Colon (tissue), 2 donors: ENCODE results near the gene JOSD1.

ENCODE experiments used
- FAIRE-seq: peaks from 2 replicates; lab custom pipeline; 2012; peaks lifted over from hg19 to GRCh38; lab: Jason Lieb, UNC
- donor health status: control.
- donor health status: control.

The JOSD1 gene

DNA sequence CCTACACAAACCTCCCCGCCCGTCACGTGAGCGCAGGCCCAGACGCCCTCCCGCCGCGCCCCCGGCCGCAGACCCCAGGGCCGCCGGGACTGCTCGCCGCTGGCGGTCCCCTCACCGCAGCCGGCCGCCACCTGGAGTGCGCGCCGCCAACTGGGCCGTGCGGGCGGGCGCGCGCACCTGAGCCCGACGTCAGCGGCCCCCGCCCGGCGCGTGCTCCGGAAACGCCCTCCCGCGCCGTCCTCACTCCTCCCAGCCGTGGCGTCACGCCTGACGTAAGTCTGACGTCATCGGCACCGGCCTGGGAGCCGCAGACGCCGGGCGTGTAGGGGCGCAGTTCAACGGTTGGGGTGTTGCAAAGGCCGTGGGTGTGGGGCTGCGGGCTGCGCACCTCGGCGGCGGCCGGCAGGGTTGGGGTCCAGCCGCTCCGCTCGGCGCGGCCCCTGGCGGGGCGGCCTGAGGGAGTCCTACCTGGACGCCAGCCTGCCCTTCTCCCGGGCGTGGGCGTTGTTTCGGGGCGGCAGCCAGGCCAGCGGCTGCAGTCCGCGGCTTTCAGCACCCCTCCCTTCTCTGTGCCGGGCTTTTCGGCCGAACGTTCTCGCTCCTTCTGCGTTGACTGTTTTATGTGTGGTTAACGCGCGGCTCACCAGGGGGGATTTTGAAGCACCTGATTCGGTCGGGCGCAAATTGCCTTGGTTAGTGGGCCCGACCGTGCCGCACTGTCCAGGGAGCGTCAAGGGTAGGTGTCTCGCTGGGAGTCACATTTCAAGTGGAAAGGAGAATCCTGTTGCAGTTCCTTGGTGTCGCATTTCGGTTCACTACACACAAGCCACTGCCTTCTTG is at the start of gene JOSD1:
TSS of gene JOSD1 (minus strand) at position 155 of the 840 bp plus-strand sequence. CDS start 956 bp downstream, outside the sequence.
- no peak for FAIRE-seq

DNA sequence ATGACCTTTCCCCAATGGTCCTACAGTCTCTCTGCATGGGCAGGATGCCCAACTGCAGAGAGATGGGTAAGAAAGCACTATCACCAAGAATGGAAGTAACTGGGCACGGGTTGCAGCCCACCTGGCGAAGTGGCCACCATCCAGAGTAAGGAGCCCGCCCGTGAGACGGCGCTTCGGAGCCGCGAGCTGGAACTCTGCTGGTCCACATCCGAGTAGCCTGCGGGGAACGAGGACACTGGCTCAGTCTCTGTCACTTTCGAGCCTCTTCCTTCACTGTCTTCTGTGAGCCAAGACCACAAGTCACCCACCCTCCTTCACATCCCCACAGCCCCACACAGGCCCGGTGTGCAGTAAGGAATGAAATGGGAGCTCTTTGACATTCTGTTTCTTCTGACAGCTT is 49.4 kb upstream of the JOSD1 start:
- FAIRE-seq: no peak

DNA sequence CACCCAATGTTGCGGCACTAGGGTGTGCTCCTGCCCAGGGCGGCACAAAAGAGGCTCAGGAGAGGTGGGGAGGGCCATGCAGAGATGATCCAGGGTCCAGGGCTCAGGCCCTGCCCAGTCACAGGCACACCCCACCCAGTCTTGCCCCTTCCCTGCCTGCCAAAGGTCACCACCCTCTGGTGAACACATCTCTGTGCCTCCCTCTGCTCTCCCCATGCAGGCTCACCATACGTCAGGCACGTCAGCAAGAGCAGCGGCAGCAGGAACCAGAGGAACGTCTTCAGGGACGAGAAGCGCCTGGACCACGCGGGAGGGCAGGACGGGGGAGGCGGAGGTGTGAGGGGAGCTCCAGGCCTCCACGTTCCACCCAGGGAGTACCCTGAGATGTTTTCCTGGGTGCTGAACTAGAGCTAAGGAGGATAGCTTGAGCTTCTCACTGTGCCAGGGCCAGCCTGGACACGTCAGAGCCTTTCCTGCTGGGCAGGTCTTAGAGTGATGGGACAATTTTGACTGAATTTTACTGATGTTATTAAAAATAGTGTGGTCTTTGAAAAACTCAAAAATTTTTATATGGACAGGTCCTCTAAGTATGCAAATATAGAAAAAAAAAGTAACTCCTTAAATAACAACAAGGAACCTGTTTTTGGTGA is 47.9 kb upstream of the JOSD1 start:
- FAIRE-seq: no peak

DNA sequence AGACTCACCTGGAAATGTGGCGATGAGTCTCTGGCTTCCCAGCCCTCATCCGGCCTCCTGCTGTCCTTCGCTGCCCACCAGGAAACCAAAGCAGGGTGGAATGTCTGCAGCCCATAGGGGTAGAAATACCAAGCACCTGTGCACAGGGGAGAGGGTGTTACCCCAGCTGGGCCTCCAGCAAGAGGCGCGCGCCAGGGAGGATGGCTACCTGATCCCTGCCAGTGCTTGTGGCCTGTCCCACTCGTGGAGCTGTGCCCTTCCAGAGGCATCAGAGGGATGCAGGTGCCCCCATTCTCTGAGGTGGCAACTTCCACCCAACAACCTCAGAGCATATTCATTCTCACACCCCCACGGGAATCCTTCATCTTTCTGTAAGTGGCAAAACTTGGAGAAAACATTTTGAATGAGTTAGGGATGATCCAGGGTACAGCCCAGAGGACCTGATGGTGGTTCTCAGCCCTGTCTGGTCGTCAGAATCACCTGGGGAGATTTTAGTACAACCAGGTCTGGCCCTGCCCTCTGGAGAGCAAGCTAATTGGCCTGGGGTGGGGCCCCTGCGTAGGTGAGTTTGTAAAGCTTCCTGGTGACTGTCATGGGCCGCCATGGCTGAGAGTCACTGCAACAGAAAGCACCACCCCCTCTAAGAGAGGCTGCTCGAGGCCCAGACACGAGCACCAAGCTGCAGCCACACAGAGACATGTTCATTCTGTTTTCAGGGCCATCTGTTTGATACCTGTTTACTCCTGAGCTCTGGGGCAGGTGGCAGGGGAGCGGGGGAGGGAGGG is 45.1 kb upstream of the JOSD1 start:
- FAIRE-seq: no peak

DNA sequence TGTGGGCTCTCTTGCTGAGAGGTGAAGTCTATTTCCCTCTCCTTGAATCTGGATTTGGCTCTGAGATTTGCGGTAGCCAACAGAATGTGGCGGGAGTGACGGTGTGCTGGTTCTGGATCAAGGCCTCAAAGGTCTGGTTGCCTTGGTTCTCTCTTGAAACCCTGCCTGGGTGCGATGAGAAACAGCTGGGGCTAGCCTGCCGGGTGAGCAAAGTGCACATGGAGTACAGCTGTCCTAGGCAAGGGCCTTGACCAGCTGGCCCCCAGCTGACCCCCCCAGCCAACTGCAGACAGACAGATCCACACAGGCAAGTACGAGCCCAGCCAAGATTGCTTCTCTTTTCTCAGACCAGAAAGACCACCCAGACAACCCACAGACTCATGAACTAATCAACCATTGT is 44.2 kb upstream of the JOSD1 start:
- no peak for FAIRE-seq

DNA sequence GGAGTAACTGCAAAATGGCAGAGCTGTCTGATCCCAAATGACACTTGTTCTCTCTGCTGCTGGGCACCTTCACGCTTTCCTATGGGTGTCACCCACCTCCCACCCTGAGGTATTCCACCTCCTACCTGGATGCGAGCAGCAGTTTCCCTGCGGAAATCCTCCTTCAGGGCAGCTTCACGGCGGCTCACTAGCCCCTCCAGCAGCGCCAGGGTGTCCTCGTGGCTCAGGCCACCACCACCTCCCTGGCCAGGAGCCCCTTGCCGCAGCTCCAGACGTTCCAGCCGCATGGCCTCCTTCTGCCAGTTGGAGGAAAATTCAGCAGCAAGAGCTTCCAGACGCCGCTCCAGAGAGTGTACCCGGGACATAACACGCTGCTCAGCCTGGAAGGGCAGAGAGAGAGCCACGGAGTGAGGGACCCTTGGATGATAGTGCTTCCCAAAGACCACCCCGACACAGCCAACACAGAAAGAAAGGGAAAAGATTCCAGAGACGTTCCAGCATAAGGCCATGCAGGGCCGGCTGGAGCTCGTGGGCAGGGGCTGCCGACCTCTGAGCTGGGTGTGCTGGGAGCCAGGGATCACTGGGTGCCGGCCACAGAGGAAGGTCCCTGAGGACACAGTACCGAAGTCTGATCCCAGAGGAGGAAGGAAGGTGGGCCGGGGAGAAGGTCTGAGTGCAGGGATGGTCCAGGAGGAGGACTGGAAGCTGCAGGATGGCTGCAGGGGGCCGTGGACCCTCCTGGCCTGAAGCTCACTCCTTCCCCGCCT is 41.6 kb upstream of the JOSD1 start:
- no peak for FAIRE-seq

GRCh38 chr22:38741576-38741975 is 40.8 kb upstream of the JOSD1 start:
- FAIRE-seq: no peak

GRCh38 chr22:38741166-38741565 is 40.4 kb upstream of the JOSD1 start:
- FAIRE-seq: no peak

- no peak for FAIRE-seq
Measured at GRCh38 chr22:38740754-38741153, 40.0 kb upstream of the JOSD1 start.

- FAIRE-seq: no peak
Measured at GRCh38 chr22:38740116-38740723, 39.5 kb upstream of the JOSD1 start.

- no peak for FAIRE-seq
Measured at GRCh38 chr22:38739300-38740055, 38.7 kb upstream of the JOSD1 start.

GRCh38 chr22:38738475-38739070 is 37.8 kb upstream of the JOSD1 start:
- no peak for FAIRE-seq

DNA sequence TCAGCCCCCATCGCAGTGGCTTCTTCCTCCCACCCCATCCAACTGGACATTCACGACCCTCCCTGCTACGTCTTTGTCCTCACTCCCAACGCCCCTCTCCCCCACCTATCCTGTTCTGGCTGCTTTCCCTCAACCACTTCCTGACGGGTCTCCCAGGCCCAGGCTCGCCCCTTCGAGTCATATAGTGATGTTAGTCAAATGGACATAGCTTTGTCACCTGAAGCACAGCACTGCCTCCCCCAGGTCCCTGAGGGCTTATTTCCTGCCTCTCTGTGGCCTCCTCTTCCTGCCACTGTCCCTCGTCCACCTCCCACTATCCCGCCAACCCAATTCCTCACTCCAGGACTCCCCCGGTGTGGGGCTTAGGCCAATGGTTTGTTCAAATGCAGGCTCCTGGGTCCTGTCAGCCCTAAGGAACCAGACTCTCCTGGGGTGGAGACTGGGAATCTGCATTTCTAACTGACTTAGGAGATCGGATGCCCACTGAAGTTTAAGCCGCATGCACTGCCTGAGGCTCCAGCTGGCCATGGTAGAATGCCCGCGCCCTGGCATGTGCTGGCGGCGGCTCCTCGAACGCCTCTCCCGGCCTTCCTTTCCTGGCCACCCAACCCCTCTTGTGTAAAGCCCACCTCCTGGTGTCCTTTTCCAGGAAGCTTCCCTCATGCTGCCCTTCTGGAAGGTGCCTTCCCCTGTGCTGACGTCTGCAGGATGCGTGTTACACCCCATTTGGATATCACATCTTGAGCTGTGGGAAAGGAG is 36.7 kb upstream of the JOSD1 start:
- FAIRE-seq: no peak

DNA sequence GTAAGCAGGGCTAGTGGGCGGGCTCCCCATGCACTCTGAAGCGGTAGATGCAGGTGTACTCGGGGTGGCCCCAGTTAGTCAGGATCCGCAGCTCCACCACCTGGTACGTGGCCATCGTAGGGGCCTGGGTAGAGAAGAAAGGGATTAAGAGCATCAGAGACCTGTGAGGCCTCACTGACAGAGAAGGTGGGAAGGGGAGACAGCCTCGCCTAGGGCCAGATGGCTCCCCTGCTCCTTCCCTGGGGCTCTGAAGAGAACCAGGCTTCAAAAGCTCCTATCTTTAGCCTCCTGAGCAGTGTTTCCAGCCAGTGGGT is 35.5 kb upstream of the JOSD1 start:
- FAIRE-seq: no peak

- FAIRE-seq: no peak
Measured at GRCh38 chr22:38735465-38736256, 34.9 kb upstream of the JOSD1 start.

DNA sequence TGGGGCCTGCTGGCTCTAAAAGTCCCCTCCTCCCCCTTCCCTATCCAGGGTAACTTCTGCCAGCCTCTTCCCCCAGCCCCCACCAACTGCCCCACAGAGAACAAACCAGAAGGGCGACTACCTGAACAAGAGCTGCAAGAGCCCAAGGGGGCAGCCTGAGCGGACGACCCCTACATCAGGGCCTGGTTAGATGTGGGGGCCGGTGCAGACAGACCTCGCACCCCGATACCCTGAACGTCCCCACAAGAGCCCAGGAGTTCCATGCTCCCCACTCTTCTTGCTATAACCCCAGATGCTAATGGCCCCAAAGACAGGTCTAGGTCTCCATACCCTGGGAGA is 34.4 kb upstream of the JOSD1 start:
- FAIRE-seq: no peak

DNA sequence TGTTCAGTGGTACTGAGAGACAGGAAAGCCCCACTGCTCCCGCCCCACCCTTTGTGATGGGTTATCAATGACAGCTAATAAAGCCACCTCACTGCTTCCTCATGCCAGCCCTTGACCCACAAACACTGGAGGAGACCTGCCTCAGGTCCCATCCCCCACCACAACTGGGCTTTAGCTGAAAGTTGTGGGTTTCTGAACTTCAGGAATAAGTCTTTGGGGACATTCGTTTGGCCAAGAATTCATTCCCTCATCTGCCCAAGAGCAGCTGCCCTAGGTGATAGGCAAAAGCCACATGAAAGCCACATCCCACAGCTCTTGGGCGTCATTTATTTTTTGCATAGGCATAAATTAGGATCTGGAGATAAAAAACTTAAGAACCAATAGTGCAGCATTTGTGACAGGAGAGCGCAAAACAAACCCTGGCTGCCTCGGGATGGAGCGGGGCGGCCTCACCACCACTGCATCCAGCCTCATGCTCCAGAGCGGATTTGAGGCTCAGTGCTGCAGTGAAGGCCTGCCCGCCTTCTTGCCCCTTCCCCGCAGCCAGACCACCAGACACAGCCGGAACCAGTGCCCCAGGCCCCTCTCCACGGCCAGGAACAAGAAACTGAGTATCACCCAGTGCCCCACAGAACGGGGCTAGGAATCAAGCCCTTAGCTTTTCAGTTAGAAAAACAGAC is 33.8 kb upstream of the JOSD1 start:
- FAIRE-seq: no peak

GRCh38 chr22:38733724-38734381 is 33.1 kb upstream of the JOSD1 start:
- no peak for FAIRE-seq
